Measurements from ENCODE around the gene SFT2D3. TPM values are rescaled to one million over a fixed set of nuclear protein-coding genes. Genes with fewer than 3 reads are reported as not detected.

Gene SFT2D3
- total and polyA plus RNA-seq, 2 of the 13 experiments (the other 11 are each of a cell fraction or from before 2014, with no cell fraction given) = 8.3 to 9.4 TPM

DNA sequence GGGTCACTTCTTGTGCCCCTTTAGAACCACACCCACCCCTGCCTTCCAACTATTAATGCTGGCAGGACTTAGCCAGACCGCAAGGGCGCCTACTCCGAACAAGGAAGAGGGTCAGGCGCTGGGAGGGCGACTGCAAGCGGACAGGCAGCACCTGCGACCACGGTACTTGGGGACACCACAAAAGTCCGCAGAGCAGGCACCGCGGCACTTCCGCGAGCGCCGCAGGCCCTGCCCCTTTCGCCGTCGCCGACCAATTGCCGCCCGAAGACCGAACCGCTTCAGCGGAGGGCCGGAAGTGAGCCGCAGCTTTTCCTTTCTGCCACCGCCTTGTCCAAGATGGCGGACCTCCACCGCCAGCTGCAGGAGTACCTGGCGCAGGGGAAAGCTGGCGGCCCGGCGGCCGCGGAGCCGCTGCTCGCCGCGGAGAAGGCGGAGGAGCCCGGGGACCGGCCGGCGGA is at the start of gene SFT2D3 (continued):
- TF ChIP-seq ZNF614 (CRISPR knock-in tag; IDR thresholded peaks at IDR 0.05; ENCODE audit: borderline replicate concordance) (peak; percentile 37; the same call in 1 of the 2 replicates), HNRNPLL (IDR thresholded peaks at IDR 0.05; ENCODE audit: low read depth, low read length, poor library complexity, severe bottlenecking) (peak; percentile 95), ZNF124 (CRISPR knock-in tag; IDR thresholded peaks at IDR 0.05) (peak; percentile 72), AHR (CRISPR knock-in tag; IDR thresholded peaks at IDR 0.05) (peak; percentile 67), ZNF329 (CRISPR knock-in tag; IDR thresholded peaks at IDR 0.05; ENCODE audit: low read depth) (no peak), ZNF343 (CRISPR knock-in tag; IDR thresholded peaks at IDR 0.05) (0 out of 2 replicates have a peak, but pooled peaks have one; percentile 84), ZC3H4 (CRISPR knock-in tag; IDR thresholded peaks at IDR 0.05; ENCODE audit: borderline replicate concordance) (peak; percentile 94), RAD51 (IDR thresholded peaks at IDR 0.05; ENCODE audit: borderline replicate concordance) (no peak), ZNF253 (CRISPR knock-in tag; IDR thresholded peaks at IDR 0.05; ENCODE audit: borderline replicate concordance) (peak; percentile 82), NR3C1 (CRISPR knock-in tag; IDR thresholded peaks at IDR 0.05) (no peak), SP2 (CRISPR knock-in tag; IDR thresholded peaks at IDR 0.05) (peak; percentile 86), POLR2AphosphoS5 (IDR thresholded peaks at IDR 0.05; ENCODE audit: low read depth, low read length) (peak; percentile 95)
- TF ChIP-seq, protein P1, sequence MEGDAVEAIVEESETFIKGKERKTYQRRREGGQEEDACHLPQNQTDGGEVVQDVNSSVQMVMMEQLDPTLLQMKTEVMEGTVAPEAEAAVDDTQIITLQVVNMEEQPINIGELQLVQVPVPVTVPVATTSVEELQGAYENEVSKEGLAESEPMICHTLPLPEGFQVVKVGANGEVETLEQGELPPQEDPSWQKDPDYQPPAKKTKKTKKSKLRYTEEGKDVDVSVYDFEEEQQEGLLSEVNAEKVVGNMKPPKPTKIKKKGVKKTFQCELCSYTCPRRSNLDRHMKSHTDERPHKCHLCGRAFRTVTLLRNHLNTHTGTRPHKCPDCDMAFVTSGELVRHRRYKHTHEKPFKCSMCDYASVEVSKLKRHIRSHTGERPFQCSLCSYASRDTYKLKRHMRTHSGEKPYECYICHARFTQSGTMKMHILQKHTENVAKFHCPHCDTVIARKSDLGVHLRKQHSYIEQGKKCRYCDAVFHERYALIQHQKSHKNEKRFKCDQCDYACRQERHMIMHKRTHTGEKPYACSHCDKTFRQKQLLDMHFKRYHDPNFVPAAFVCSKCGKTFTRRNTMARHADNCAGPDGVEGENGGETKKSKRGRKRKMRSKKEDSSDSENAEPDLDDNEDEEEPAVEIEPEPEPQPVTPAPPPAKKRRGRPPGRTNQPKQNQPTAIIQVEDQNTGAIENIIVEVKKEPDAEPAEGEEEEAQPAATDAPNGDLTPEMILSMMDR (CRISPR knock-in tag; IDR thresholded peaks at IDR 0.05) = peak; percentile 34; the same call in 1 of the 2 replicates
- TF ChIP-seq, protein P2, sequence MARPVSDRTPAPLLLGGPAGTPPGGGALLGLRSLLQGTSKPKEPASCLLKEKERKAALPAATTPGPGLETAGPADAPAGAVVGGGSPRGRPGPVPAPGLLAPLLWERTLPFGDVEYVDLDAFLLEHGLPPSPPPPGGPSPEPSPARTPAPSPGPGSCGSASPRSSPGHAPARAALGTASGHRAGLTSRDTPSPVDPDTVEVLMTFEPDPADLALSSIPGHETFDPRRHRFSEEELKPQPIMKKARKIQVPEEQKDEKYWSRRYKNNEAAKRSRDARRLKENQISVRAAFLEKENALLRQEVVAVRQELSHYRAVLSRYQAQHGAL (CRISPR knock-in tag; IDR thresholded peaks at IDR 0.05; ENCODE audit: not compliant biosample characterization) = no peak
- TF ChIP-seq, protein P3, sequence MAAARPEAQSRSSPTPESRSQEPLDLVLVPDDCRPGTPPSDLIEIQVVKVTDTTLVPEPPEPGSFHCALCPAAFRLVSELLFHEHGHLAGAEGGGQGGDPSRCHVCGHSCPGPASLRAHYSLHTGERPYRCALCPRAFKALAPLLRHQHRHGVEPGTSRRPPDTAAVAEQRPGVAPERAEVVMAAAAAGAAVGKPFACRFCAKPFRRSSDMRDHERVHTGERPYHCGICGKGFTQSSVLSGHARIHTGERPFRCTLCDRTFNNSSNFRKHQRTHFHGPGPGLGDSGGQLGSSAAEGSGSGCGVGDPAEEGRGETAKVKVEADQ (CRISPR knock-in tag; IDR thresholded peaks at IDR 0.05; ENCODE audit: borderline replicate concordance) = no peak
- TF ChIP-seq, protein P4, sequence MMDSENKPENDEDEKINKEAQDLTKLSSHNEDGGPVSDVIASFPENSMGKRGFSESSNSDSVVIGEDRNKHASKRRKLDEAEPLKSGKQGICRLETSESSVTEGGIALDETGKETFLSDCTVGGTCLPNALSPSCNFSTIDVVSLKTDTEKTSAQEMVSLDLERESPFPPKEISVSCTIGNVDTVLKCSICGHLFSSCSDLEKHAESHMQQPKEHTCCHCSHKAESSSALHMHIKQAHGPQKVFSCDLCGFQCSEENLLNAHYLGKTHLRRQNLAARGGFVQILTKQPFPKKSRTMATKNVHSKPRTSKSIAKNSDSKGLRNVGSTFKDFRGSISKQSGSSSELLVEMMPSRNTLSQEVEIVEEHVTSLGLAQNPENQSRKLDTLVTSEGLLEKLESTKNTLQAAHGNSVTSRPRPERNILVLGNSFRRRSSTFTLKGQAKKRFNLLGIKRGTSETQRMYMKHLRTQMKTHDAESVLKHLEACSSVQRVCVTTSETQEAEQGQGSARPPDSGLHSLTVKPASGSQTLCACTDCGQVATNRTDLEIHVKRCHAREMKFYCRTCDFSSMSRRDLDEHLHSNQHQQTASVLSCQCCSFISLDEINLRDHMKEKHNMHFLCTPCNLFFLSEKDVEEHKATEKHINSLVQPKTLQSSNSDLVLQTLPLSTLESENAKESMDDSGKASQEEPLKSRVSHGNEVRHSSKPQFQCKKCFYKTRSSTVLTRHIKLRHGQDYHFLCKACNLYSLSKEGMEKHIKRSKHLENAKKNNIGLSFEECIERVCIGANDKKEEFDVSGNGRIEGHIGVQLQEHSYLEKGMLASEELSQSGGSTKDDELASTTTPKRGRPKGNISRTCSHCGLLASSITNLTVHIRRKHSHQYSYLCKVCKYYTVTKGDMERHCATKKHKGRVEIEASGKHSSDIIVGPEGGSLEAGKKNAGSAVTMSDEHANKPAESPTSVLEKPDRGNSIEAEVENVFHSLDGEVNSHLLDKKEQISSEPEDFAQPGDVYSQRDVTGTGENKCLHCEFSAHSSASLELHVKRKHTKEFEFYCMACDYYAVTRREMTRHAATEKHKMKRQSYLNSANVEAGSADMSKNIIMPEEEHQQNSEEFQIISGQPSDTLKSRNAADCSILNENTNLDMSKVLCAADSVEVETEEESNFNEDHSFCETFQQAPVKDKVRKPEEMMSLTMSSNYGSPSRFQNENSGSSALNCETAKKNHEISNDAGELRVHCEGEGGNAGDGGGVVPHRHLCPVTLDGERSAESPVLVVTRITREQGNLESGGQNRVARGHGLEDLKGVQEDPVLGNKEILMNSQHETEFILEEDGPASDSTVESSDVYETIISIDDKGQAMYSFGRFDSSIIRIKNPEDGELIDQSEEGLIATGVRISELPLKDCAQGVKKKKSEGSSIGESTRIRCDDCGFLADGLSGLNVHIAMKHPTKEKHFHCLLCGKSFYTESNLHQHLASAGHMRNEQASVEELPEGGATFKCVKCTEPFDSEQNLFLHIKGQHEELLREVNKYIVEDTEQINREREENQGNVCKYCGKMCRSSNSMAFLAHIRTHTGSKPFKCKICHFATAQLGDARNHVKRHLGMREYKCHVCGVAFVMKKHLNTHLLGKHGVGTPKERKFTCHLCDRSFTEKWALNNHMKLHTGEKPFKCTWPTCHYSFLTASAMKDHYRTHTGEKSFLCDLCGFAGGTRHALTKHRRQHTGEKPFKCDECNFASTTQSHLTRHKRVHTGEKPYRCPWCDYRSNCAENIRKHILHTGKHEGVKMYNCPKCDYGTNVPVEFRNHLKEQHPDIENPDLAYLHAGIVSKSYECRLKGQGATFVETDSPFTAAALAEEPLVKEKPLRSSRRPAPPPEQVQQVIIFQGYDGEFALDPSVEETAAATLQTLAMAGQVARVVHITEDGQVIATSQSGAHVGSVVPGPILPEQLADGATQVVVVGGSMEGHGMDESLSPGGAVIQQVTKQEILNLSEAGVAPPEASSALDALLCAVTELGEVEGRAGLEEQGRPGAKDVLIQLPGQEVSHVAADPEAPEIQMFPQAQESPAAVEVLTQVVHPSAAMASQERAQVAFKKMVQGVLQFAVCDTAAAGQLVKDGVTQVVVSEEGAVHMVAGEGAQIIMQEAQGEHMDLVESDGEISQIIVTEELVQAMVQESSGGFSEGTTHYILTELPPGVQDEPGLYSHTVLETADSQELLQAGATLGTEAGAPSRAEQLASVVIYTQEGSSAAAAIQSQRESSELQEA (CRISPR knock-in tag; IDR thresholded peaks at IDR 0.05; ENCODE audit: not compliant biosample characterization) = peak; percentile 6
- TF ChIP-seq, protein P5, sequence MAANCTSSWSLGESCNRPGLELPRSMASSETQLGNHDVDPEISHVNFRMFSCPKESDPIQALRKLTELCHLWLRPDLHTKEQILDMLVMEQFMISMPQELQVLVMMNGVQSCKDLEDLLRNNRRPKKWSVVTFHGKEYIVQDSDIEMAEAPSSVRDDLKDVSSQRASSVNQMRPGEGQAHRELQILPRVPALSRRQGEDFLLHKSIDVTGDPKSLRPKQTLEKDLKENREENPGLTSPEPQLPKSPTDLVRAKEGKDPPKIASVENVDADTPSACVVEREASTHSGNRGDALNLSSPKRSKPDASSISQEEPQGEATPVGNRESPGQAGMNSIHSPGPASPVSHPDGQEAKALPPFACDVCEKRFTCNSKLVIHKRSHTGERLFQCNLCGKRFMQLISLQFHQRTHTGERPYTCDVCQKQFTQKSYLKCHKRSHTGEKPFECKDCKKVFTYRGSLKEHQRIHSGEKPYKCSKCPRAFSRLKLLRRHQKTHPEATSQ (CRISPR knock-in tag; IDR thresholded peaks at IDR 0.05; ENCODE audit: borderline replicate concordance) = 0 out of 2 replicates have a peak, but pooled peaks have one; percentile 21

Measured in HepG2 (cell line).